GM18511 (cell line): ENCODE data around the gene TGM3.
"Not testable (repeated sequence)": the region's sequence is repeated elsewhere in the genome, so short reads cannot be mapped to it uniquely, and the experiment has no call there.

Source experiments
- ATAC-seq: cut with Tn5 transposase; IDR thresholded peaks from one replicate; pipeline ENCODE4 v1.9.1; 2021; ENCODE audit warnings: mild to moderate bottlenecking, moderate library complexity; ENCODE audit not compliant: unreplicated experiment

The TGM3 gene, protein sequence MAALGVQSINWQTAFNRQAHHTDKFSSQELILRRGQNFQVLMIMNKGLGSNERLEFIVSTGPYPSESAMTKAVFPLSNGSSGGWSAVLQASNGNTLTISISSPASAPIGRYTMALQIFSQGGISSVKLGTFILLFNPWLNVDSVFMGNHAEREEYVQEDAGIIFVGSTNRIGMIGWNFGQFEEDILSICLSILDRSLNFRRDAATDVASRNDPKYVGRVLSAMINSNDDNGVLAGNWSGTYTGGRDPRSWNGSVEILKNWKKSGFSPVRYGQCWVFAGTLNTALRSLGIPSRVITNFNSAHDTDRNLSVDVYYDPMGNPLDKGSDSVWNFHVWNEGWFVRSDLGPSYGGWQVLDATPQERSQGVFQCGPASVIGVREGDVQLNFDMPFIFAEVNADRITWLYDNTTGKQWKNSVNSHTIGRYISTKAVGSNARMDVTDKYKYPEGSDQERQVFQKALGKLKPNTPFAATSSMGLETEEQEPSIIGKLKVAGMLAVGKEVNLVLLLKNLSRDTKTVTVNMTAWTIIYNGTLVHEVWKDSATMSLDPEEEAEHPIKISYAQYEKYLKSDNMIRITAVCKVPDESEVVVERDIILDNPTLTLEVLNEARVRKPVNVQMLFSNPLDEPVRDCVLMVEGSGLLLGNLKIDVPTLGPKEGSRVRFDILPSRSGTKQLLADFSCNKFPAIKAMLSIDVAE

DNA sequence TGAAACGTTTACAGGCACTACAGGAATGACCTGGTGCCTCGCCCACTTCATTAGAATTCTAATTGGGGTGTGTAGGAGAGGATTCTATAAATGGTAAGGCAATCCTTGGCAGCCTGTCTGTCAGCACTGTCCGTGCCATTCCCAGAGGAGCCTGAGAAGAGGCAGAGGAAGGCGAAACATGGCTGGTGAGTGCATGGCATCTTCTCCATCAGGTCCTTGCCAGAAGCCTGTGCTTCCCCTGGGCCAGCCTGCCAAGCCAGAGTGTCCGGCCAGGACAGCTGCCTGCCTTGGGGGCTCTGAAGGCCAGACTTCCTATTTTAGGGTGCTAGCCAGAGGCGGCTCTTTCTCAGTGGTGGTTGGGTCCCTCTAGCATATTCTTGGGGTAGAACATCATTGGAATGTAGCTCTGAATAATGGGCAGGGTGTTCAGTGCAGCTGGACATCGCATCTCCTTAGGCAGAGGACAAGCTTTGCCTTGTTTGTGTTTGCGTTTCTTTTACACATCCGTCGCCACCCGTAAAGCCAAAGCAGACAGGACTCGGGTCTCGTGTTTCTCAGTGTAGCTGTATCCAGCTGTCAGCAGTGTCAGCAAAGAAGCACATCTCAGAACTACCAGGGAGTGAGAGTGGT lies at the start of gene TGM3:
Gene TGM3 (plus strand): TSS at position 116 of the 630 bp plus-strand sequence. CDS start 63 bp downstream, at position 179.
- no peak for ATAC-seq

DNA sequence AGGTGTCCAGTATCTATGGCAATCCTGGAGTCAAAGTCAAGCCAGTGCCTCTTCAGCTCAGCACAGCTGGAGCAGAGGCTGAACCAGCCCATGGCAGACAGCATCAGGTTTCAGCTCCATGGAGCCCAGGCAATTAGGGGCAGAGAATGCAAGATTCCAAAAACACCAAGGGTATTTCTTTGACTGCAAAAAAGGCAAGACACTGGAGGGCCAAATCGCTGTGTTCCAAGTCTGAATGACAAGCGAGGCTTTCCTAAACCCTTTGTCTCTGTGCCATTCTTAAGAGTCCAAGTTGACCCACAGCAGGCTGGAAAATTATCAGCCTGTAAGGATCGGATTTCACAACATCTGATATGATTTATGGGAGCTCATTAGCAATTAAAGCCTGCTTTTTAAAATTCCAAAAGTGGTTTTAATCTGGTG lies 49.7 kb upstream of the TGM3 start:
- no peak for ATAC-seq

DNA sequence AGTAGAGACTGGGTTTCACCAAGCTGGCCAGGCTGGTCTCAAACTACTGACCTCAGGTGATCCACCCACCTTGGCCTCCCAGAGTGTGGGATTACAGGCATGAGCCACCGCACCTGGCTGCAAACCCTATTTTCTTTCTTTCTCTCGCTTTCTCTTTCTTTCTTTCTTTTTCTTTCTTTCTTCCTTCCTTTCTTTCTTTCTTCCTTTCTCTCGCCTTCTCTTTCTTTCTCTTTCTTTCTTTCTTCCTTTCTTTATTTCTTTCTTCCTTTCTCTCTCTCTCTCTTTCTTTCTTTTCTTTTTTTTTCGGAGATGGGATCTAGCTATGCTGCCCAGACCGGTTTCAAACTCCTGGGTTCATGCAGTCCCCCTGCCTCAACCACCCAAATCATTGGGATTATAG lies 47.0 kb upstream of the TGM3 start:
- ATAC-seq: no peak

DNA sequence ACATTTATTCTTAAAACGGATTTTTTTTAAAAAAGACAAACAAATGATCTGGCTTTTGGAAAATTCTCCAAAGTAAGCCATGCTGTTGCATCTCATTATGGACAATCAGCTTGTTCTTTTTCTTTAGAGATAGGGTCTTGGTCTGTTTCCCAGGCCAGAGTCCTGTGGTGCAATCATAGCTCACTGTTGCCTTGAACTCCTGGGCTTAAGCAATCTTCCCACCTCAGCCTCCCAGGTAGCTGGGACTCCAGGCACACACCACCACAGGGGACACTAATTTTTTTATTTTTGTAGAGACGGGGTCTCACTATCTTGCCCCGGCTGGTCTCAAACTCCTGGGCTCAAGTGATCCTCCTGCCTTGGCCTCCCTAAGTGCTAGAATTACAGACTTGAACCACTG lies 45.9 kb upstream of the TGM3 start:
- ATAC-seq: no peak

DNA sequence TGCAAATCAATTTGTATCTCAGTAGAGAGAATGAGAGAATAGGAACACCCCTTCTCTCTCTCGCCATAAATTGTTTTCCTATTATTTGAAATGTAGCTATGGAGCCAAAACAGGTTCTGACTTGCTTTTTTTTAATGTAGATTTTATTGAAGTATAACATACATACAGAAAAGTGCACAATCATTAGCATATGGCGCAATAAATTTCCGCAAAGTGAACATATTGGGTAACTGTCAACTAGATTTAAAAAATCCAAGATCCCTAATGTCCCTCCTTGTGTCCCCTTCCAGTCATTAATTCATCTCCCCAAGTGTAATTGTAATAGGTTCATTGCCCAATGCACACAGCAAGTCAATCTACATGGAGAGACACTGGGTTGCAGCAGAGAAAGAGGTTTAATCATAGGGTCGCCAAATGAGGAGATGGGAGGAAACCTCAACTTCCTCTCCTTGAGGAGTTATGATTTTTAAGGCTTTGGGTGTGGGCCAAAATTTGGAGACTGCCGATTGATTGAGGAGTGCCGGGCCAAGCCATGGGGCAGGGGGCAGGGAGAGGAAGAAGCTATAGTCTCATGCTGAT lies 43.3 kb upstream of the TGM3 start:
- no peak for ATAC-seq

DNA sequence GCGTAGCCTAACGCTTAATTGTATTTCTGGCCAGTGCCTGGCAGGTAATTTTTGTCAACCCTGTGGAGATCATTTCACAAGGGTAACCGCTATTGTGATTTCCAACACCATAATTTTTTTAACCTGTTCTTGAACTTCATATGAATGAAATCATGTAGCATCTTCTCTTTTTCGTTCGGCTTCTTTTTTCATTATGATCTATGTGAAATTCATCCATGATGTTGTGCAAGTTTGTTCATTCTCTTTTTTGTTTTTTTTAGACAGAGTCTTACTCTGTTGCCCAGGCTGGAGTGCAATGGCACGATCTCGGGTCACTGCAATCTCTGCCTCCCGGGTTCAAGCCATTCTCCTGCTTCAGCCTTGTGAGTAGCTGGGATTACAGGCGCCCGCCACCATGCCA lies 42.5 kb upstream of the TGM3 start:
- ATAC-seq: no peak

DNA sequence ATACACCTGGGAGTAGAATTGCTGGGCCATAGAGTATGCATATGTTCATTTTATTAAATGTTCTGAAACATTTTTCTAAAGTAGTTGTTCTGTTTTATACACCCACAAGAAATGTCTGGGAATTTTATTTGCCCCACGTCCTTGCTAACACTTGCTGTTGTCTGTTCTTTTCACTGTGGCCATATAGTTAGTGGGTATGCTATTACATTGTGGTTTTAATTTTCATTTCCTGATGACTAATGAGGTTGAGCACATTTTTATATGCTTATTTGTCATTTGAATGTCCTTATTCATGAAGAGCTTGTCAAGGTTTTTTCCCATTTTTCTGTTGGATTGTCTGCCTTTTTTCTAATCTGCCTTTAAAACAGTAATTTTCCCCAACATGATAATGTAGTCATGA lies 41.5 kb upstream of the TGM3 start:
- no peak for ATAC-seq

DNA sequence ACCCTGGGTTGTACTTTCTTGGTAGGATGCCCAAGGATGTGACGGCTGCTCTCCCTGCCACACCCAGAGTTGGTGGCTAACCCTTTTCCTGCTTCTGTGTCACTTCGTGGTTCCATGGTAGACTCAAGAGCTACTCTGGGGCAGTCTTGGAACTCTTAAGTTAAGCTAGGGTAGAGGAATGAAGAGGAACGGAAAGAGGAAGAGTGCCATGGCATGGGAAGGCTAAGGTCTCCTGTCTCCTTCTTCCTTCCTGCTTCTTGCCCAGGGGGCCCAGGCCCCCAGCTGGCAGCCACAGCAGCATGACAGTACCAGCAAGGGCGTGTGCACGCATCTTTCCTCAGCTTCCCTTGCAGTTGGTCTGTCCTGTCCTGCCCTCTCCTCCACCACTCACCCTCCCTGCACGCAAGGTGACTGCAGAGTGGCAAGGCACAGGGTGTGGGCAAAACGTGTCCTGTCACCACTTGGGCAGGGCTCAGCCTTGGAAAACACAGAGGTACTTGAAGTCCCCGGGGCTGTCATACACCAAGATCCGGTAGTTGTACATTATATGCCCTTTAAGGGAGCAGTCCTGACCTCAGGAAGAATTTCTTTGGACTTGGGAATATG lies 39.8 kb upstream of the TGM3 start:
- ATAC-seq: no peak

DNA sequence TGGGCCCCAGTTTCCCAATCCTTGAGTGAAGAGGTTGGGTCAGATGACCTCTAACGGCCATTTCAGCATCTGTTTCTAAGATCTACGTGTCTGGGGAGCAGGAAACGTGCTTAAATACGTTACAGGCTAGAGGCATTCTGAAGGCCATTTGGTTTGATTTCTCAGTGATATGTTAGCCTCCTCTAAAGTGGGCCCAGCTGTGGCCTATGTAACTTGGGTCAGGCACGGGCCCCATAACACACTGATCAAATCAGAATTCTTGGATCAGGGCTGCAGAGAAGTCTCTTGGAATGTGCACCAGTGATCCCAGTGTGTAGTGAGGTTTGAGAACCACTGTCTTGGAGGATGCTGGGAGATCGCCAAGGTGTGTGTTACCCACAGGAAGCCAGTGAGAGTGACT lies 36.1 kb upstream of the TGM3 start:
- ATAC-seq: no peak

DNA sequence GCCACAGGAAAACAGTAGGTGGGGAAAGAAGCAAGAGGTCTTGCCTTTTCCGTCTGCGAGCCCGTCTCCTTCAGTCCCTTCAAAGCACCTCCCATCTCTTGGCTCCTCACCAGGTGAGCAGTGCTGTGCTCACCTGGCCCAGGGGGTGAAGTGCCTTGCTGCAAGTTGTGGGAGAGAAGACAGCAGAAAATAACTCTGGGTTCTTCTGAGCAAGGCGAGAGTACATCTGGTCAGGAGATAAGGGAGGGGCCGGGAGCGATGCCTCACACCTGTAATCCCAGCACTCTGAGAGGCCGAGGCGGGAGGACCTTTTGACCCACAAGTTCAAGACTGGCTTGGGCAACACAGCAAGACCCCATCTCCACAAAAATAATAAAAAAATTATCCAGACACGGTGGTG lies 35.6 kb upstream of the TGM3 start:
- ATAC-seq: no peak

DNA sequence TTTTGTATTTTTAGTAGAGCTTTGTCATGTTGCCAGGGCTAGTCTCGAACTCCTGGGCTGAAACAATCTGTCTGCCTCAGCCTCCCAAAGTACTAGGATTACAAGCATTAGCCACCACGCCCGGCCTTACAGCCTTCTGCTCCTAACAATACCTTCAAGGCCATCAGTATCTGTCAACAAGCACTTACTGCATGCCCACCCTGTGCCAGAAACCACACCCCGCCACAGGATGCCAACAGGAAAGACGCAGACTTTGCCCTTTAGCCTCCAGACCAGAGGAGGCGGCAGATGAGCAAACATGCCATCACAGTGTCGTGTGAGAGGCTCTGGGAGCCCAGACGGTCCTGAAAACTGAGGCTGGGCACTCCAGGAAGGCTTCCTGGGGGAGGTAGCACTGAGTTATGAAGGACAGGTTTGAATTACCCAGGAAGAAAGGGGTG lies 34.7 kb upstream of the TGM3 start:
- ATAC-seq: no peak

DNA sequence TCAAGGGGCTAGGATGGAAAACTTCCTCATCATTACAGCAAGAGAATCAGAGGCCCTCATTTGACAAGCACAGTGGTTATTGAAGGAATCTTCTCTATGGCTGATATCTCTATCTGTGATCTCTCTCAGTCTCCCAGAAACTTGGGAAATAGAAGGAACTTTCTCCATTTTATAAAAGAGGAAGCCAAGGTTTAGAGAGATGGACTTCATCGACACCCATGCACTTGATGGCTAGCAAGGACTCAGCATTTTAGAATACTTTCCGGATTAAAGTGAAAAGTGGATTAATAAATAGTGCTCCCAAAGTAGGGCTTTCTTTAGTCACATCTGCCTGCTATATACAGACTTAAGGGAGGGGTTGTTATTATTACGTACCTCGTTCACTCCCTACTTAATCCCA lies 34.2 kb upstream of the TGM3 start:
- ATAC-seq: no peak

DNA sequence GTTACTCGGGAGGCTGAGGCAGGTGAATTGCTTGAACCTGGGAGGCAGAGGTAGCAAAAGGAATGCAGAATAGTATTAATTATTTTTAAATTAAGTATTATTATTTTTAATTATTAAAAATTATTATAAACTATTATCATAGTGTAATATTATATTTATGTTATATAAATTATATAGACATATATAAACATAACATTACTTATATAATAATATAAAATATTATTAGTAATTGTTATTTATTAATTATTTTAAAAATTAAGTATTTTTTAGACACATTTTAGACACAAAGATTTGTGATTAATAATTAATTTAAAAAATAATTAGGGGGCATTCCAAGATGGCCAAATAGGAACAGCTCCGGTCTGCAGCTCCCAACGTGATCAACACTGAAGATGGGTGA lies 31.7 kb upstream of the TGM3 start:
- ATAC-seq: no peak

DNA sequence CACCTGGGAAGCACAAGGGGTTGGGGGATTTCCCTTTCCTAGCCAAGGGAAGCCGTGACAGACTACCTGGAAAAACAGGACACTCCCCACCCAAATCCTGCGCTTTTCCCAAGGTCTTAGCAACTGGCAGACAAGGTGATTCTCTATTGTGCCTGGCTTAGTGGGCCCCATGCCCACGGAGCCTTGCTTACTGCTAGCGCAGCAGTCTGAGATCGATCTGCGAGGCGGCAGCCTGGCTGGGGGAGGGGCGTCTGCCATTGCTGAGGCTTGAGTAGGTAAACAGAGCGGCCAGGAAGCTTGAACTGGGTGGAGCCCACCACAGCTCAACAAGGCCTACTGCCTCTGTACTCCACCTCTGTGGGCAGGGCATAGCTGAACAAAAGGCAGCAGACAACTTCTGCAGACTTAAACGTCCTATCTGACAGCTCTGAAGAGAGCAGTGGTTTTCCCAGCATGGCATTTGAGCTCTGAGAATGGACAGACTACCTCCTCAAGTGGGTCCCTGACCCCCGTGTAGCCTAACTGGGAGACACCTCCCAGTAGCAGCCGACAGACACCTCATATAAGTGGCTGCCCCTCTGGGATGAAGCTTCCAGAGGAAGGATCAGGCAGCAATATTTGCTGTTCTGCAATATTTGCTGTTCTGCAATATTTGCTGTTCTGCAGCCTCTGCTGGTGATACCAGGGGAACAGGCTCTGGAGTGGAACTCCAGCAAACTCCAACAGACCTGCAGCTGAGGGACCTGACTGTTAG lies 31.0 kb upstream of the TGM3 start:
- not testable (repeated sequence) for ATAC-seq

DNA sequence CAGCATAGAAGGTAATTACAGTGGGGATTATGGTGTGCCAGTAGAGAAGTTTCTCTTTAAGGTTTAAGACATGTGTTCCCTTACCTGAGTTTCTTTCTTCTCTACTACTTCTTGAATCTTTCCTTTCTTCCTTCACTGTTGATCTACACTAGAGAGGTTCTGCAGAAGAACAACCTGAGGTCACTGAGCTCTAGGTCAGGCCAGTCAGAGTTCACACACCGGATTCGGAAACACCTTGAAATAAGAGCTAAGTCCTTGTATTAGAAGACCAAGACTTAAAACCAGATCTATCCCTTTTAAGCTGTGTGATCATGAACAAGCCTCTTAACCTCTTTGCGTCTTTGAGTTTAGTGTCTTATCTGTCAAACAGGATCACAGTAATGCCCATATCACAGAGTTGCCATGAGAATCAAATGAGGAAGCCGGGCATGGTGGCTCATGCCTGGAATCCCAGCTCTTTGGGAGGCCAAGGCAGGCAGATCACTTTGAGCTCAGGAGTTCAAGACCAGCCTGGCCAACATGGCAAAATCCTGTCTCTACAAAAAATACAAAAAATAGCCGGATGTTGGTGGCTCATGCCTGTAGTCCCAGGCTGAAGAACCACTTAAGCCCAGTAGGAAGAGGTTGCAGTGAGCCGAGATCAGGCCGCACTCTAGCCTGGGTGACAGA lies 22.0 kb upstream of the TGM3 start:
- no peak for ATAC-seq

DNA sequence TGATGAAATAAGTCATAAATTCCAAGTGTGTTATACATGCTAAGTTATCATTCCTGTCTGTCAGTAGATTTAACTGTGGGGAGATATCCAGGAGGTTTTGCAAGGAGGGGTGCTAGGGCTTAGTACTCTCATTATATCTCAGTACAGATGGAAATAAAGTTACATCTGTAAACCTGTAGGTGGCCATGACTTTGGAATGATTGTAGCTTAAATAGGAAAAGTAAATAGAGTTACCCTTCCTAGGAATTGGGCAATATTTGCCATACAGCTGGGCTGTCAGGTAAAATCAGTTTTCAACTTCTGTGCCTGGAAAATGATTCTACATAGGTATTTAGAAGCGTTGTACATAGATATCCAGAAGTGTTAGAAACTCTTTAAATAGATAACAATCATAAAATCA lies 19.8 kb upstream of the TGM3 start:
- ATAC-seq: no peak

DNA sequence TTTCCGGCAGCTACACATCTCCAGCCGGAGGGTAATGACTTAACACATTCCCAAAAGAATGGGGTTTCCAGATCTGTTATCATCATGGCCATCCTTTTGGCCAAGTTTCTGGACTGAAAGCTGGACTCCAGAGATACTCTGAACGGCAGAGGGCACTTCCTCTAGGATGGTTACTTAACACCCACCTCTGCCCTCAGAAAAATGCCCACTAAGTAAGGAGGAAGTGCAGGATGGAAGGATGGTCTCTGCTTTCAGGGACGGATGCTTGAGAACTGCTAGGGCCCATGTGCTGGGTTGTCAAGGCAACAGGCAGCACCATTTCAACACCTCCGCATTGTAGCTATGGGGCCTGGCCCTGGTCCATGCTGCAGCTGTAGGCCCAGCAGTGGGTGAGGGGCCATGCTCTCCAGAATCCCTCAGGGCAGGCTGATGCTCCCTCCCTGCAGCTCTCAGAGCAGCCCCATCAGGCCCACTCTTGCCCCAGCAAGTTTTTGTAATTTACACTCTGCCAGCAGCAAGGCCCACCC lies 16.5 kb upstream of the TGM3 start:
- no peak for ATAC-seq

DNA sequence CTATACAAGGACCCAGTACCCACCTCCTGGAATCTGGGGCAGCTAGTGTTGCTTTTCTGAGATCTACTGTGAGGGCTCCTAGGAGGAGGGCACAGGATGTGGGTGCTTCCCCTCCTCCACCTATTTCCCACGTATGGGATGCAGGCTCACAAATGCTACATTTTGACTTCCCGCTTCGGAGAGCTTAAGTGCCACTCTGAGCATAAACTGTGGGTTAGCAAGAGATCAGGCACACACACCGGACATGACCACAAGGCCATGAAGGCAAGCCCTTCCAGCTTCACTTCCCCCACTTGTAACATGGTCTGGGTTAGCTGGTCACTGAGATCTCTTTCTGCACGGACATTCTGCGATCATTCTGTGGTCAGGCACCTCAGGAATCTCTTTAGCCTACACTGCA lies 15.7 kb upstream of the TGM3 start:
- ATAC-seq: no peak

DNA sequence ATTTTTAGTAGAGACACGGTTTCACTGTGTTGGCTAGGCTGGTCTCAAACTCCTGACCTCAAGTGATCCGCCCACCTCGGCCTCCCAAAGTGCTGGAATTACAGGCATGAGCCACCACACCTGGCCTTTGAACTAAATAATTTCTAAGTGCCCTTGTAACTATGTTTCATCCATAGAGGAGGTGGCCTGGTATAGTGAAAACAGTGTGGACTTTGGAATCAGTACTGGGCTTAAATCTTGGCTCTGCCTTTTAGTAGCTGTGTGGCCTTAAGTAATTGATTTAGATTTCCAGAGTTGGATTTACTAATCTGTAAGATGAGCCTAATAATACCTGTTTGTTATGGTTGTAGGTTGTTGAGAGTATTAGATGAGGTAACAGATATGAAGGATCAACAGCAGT lies 14.2 kb upstream of the TGM3 start:
- ATAC-seq: no peak

DNA sequence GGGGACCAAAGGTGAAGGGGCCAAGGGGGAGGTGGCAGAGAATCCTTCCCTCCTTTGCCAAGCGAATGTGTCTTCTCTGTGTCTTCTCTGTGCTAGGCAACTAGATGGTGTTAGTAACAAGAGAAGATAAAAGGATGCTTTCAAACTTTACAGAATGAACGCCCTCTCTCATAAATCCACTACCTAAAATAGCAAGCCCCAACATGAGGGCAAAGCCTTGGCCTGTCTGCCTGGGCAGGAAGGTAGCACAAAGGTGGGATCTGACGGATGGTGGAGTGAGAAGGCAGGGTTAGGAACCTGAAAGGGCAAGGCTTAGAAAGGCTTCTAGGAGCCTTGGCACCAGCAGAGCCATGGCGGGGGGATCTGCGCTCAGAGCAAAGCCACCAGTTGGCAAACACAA lies 13.6 kb upstream of the TGM3 start:
- no peak for ATAC-seq
